Fibroblast of pulmonary artery (primary cell): ENCODE results near the gene DOCK9.

Experiments
- DNase-seq: peaks from one replicate; pipeline ENCODE4 v3.0.0-alpha.2; 2010; ENCODE audit warnings: low read depth
- H3K4me3 ChIP-seq: replicated peaks from 2 replicates; pipeline ENCODE4 v1.5.1; 2011; ENCODE audit warnings: low read depth, mild to moderate bottlenecking, control low read depth, low read length, moderate library complexity
- CTCF ChIP-seq: IDR thresholded peaks from 2 replicates; pipeline ENCODE4 v1.5.1; 2011; ENCODE audit warnings: mild to moderate bottlenecking, control low read depth, low read length, inconsistent platforms; ENCODE audit errors: missing control alignments

The DOCK9 gene

GRCh38 chr13:98930151-98930591 lies 47.7 kb downstream of the DOCK9 start:
- H3K4me3 ChIP-seq = no peak overlapping the region
- no peak for TF ChIP-seq CTCF
- DNase-seq = no peak

GRCh38 chr13:98927951-98928927 lies 49.6 kb downstream of the DOCK9 start:
- H3K4me3 ChIP-seq = no peak overlapping the region
- DNase-seq = peak; percentile 92
- TF ChIP-seq CTCF = no peak

GRCh38 chr13:98925949-98926348 lies 51.9 kb downstream of the DOCK9 start:
- DNase-seq = no peak
- H3K4me3 ChIP-seq = no peak overlapping the region
- TF ChIP-seq CTCF = no peak

GRCh38 chr13:98923641-98924397 lies 54.0 kb downstream of the DOCK9 start:
- no peak overlapping the region for H3K4me3 ChIP-seq
- TF ChIP-seq CTCF = no peak
- no peak for DNase-seq

- DNase-seq = peak; percentile 69
- no peak for TF ChIP-seq CTCF
- H3K4me3 ChIP-seq = no peak overlapping the region
Observed at GRCh38 chr13:98922306-98922705, 55.6 kb downstream of the DOCK9 start.

GRCh38 chr13:98921786-98922185 lies 56.1 kb downstream of the DOCK9 start:
- no peak overlapping the region for H3K4me3 ChIP-seq
- no peak for TF ChIP-seq CTCF
- DNase-seq = no peak
